GM10266 (cell line): ENCODE results near the gene ZDHHC1.
"Not testable (repeated sequence)": the region's sequence is repeated elsewhere in the genome, so short reads cannot be mapped to it uniquely, and the experiment has no call there.

Experiments used
- DNase-seq: peaks from one replicate; pipeline ENCODE4 v3.0.0; 2012; ENCODE audit errors: extremely low spot score
- CTCF ChIP-seq: IDR thresholded peaks from 2 replicates; pipeline ENCODE4 v1.5.1; 2012; ENCODE audit warnings: mild to moderate bottlenecking, low read depth; ENCODE audit not compliant: control insufficient read depth, insufficient read depth; ENCODE audit errors: missing control alignments

Gene ZDHHC1

DNA sequence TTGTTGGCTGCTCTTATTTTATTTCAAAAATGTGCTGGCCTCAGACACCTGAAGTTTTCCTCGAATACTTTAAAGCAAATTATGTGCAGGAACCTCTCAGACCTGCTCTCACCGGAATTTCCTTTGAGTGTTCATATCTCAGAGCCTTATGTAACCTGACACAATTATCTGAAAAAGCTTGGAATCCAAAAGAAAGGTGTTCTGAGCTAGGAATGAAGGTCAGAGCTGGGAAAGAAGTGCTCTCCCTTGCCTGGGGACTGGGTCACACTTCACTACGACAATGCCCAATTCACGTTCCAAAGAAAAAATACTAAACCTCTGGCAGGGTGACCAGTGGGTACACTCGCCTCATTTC, 8.0 kb upstream of the ZDHHC1 start:
- TF ChIP-seq CTCF = no peak
- DNase-seq = no peak

DNA sequence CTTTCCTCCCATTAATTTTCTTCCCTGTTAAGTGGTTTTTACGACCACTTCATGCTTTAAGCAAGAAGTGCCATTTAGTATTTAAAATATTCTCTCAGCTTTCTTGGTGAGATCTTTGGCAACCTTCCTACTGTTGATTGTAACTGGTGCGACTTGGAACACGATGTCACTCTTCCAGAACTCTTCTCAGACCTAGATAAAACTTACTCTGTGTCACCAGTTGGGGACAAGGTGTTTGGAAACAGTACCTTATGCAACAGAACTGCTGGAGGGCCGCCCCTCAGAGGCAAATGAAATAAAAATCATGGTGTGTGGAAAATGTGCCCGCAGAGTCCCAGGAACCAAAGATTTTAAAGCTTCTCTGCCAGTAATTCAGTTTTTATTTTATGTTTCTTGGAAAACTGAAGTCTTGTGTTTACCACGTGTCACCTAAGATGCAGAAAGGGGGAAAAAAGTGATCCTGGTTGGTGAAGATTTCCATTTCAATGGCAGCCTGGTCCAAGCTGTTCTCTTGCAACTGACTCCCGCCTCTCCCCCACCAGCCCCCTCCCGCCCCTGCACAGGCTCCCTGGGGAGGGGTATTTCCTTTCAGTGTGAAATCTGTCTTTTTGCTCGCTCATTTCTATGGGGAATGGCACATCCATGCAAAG, 7.5 kb upstream of the ZDHHC1 start:
- TF ChIP-seq CTCF = no peak
- DNase-seq = no peak

DNA sequence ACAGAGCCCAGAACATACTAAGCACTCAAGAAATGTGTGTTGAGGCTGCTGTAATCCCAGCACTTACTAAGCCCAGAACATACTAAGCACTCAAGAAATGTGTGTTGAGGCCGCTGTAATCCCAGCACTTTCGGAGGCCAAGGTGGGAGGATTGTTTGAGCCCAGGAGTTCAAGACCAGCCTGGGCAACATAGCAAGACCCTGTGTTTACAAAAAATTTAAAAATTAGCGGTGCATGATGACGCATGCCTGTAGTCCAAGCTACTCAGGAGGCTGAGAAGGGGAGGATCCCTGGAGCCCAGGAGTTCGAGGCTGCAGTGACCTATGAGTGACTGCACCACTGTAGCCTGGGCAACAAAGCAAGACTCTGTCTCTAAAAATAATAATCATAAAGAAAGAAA, 6.7 kb upstream of the ZDHHC1 start:
- no peak for DNase-seq
- no peak for TF ChIP-seq CTCF

- TF ChIP-seq CTCF = no peak
- no peak for DNase-seq
These were observed 4.8 kb upstream of the ZDHHC1 start for GRCh38 chr16:67421030-67421429.

- no peak for TF ChIP-seq CTCF
- DNase-seq = no peak
These were observed 3.7 kb upstream of the ZDHHC1 start for GRCh38 chr16:67419931-67420330.

DNA sequence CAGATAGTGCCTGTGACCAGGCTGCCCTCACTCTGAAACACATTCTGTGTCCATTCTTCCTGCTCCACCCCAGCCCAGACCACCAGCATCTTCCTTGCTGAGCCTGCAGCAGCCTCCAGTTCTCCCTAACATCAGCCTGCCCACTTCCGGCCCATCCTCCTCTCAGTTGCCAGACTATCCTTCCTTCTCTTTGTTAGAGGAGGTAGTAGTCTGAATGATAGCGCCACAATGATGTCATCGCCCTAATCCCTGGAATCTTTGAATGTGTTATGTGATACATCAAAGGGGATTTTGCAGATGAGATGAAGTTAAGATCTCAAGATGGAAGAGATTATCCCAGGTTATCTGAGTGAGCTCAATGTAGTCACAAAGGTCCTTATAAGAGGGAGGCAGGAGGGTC, 3.2 kb upstream of the ZDHHC1 start:
- no peak for DNase-seq
- no peak for TF ChIP-seq CTCF

DNA sequence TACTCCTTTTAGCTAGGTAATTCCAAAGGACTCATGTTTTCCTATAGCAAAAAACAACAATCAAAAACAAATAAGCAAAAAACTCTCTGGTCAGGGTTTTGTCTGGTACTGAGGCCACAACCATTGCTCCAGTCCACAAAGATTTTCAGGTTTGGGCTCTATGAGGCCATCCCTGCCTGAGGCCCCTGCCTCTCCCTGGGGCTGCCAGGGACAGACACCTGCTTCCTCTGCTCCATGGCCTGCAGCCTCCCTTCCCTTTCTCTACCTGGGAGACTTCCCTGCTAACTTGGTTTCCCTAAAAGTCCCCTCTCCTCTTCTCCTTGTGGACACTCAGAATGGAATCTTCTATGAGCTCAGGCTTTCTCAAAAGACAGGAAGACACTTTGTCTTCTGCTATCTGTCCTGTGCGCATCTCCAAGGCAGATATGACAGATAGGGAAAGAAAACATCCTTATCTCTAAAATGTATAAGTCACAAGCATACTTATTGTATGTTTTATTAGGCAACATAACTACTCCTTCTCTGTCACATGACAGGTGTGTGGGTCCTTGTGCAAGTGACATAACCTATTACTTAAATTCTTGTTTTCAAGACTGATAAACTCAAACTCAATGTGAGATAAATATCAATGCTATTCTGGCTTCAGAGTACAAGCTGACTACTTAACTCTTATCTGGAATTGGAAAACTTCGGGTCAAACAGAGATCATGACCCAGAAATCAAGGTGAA, 1.2 kb upstream of the ZDHHC1 start:
- DNase-seq = no peak
- no peak for TF ChIP-seq CTCF

DNA sequence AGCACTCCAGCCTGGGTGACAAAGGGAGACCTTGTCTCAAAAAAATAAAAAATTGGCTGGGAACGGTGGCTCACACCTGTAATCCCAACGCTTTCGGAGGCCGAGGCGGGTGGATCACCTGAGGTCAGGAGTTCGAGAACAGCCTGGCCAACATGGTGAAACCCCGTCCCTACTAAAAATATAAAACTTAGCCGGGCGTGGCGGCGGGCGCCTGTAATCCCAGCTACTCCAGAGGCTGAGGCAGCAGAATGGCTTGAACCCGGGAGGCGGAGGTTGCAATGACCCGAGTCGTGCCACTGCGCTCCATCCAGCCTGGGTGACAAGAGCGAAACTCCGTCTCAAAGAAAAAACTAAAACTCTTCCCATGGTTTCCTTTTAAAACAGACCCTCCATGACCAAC, 856 bp downstream of the ZDHHC1 start:
- not testable (repeated sequence) for DNase-seq
